ENCODE measurements around the gene GOLGA8A.

DNA sequence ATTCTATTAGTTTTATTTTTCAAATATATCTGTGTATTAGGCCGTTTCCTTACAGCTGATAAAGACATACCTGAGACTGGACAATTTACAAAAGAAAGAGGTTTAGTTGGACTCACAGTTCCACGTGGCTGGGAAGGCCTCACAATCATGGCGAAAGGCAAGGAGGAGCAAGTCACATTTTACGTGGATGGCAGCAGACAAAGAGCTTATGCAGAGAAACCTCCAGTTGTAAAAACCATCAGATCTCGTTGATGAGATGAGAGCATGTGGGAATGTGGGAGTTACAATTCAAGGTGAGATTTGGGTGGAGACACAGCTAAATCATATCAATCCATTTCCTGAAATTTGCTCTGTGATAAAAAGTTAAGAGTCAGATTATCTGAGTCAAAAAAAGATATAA lies 2.3 kb upstream of the GOLGA8A start:
- TF ChIP-seq, protein P1, sequence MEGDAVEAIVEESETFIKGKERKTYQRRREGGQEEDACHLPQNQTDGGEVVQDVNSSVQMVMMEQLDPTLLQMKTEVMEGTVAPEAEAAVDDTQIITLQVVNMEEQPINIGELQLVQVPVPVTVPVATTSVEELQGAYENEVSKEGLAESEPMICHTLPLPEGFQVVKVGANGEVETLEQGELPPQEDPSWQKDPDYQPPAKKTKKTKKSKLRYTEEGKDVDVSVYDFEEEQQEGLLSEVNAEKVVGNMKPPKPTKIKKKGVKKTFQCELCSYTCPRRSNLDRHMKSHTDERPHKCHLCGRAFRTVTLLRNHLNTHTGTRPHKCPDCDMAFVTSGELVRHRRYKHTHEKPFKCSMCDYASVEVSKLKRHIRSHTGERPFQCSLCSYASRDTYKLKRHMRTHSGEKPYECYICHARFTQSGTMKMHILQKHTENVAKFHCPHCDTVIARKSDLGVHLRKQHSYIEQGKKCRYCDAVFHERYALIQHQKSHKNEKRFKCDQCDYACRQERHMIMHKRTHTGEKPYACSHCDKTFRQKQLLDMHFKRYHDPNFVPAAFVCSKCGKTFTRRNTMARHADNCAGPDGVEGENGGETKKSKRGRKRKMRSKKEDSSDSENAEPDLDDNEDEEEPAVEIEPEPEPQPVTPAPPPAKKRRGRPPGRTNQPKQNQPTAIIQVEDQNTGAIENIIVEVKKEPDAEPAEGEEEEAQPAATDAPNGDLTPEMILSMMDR (IDR thresholded peaks at IDR 0.05 in 4 of 5, conservative IDR thresholded peaks at IDR 0.05 in 1 of 5), result no peak
- no peak for TF ChIP-seq POLR2A (IDR thresholded peaks at IDR 0.05)
